ENCODE results near the gene GPC3. TPM values are rescaled to one million over a fixed set of nuclear protein-coding genes. Genes with fewer than 3 reads are reported as not detected.

GPC3 gene
- polyA plus RNA-seq, 1 of the 3 experiments (the other 2 are of a cell fraction) = 1.4 TPM

- Histone ChIP-seq H3K4me2 (no peak overlapping the region), H3K36me3 (replicated peaks in 1 of 2; ENCODE audit: control insufficient read depth in 1 of 2, insufficient read depth in 2 of 2, low read length in 1 of 2) (no peaks in the 10 kb centered on the region), H3K9me2 (no peaks in the 10 kb centered on the region), H2AFZ (ENCODE audit: low read depth) (no peak overlapping the region), H3F3A (replicated peaks; ENCODE audit: insufficient read depth) (no peaks in the 10 kb centered on the region), H3K9me3 (peaks cover 4% of the 10 kb centered on the region; the same call in 1 of the 2 replicates), H3K27ac (ENCODE audit: low read depth in 2 of 2, low read length in 1 of 2) (no peak overlapping the region), H3K9ac (no peak overlapping the region), H3K79me2 (ENCODE audit: insufficient read depth) (no peaks in the 10 kb centered on the region), H3K27me3 (ENCODE audit: insufficient read depth) (no peaks in the 10 kb centered on the region), H4K20me1 (ENCODE audit: insufficient read depth) (no peaks in the 10 kb centered on the region), H3K4me3 (ENCODE audit: low read depth in 2 of 2, low read length in 1 of 2) (no peak overlapping the region), H3K4me1 (ENCODE audit: control insufficient read depth in 1 of 2, insufficient read depth in 2 of 2, low read depth in 1 of 2, low read length in 1 of 2) (no peaks in the 10 kb centered on the region)
- WGBS (ENCODE audit: low lambda C conversion rate) = 17% methylated on average over 2 of the region's 2 CpGs
- CTCF ChIA-PET = no interaction called here
- DNase-seq = no peak
- POLR2A ChIA-PET = no interaction called here
- TF ChIP-seq MXI1 (IDR thresholded peaks at IDR 0.05; ENCODE audit: low read depth, low read length) = no peak
- no peak for TF ChIP-seq ZBTB33 (IDR thresholded peaks at IDR 0.05; ENCODE audit: borderline replicate concordance, low read depth)
- TF ChIP-seq RXRA (IDR thresholded peaks at IDR 0.05; ENCODE audit: borderline replicate concordance, low read depth) = no peak
- no peak for TF ChIP-seq MAX (IDR thresholded peaks at IDR 0.05; ENCODE audit: low read depth)
- no peak for TF ChIP-seq GATA2 (CRISPR knock-in tag; IDR thresholded peaks at IDR 0.05)
- no peak for TF ChIP-seq FOXJ3 (CRISPR knock-in tag; IDR thresholded peaks at IDR 0.05)
- TF ChIP-seq IRF3 (IDR thresholded peaks at IDR 0.05; ENCODE audit: low read depth, low read length) = no peak
- TF ChIP-seq MEF2A (IDR thresholded peaks at IDR 0.05; ENCODE audit: borderline replicate concordance, low read depth) = no peak
- no peak for TF ChIP-seq CHD2 (IDR thresholded peaks at IDR 0.05; ENCODE audit: low read length, partially characterized antibody)
- TF ChIP-seq YY1 (IDR thresholded peaks at IDR 0.05; ENCODE audit: low read depth) = no peak
- TF ChIP-seq RCOR1 (IDR thresholded peaks at IDR 0.05; ENCODE audit: low read length) = no peak
- TF ChIP-seq TCF12 (IDR thresholded peaks at IDR 0.05) = no peak
- no peak for TF ChIP-seq USF2 (IDR thresholded peaks at IDR 0.05; ENCODE audit: borderline replicate concordance, low read depth, low read length)
- TF ChIP-seq SIN3A (IDR thresholded peaks at IDR 0.05; ENCODE audit: borderline replicate concordance, low read depth, low read length) = no peak
- no peak for TF ChIP-seq EZH2phosphoT487 (IDR thresholded peaks at IDR 0.05; ENCODE audit: borderline replicate concordance, low read depth)
- no peak for TF ChIP-seq PBX3 (IDR thresholded peaks at IDR 0.05)
- no peak for TF ChIP-seq RAD21 (IDR thresholded peaks at IDR 0.05; ENCODE audit: low read length)
- TF ChIP-seq FOSL2 (IDR thresholded peaks at IDR 0.05; ENCODE audit: borderline replicate concordance, low read depth) = no peak
- TF ChIP-seq JUND (IDR thresholded peaks at IDR 0.05) = no peak
- TF ChIP-seq FOXM1 (IDR thresholded peaks at IDR 0.05; ENCODE audit: low read depth) = no peak
These were observed 410.7 kb downstream of the GPC3 start for GRCh38 chrX:133574716-133575115.

Measured in SK-N-SH (cell line).